ENCODE data around the gene ADRM1. TPM values are rescaled to one million over a fixed set of nuclear protein-coding genes. Genes with fewer than 3 reads are reported as not detected.

The ADRM1 gene
- total RNA-seq, 4 donors from 2014 or later: 97.7 to 164 (median 111) TPM

DNA sequence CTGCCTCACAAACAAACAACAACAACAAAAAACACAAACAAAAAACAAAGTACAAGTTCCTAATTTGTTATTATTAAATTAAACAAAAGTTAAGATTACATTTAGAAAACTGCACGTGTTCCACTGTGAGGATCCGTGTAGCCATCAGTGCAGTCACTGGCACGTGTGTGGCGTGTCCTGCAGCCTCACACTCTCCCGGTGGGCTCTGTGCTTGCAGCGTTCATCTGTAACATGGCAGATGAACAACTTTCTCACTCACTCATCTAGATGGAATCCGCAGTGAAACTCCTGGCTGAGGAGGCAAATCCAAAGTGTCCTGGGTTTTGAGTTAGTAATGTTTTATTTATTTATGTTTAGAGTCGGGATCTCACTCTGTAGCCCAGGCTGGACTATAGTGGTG lies 12.9 kb upstream of the ADRM1 start:
- TF ChIP-seq, protein P1, sequence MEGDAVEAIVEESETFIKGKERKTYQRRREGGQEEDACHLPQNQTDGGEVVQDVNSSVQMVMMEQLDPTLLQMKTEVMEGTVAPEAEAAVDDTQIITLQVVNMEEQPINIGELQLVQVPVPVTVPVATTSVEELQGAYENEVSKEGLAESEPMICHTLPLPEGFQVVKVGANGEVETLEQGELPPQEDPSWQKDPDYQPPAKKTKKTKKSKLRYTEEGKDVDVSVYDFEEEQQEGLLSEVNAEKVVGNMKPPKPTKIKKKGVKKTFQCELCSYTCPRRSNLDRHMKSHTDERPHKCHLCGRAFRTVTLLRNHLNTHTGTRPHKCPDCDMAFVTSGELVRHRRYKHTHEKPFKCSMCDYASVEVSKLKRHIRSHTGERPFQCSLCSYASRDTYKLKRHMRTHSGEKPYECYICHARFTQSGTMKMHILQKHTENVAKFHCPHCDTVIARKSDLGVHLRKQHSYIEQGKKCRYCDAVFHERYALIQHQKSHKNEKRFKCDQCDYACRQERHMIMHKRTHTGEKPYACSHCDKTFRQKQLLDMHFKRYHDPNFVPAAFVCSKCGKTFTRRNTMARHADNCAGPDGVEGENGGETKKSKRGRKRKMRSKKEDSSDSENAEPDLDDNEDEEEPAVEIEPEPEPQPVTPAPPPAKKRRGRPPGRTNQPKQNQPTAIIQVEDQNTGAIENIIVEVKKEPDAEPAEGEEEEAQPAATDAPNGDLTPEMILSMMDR (IDR thresholded peaks at IDR 0.05): no peak
- ATAC-seq (ENCODE audit: low FRiP score): no peak
- DNase-seq (ENCODE audit: low spot score): no peak

DNA sequence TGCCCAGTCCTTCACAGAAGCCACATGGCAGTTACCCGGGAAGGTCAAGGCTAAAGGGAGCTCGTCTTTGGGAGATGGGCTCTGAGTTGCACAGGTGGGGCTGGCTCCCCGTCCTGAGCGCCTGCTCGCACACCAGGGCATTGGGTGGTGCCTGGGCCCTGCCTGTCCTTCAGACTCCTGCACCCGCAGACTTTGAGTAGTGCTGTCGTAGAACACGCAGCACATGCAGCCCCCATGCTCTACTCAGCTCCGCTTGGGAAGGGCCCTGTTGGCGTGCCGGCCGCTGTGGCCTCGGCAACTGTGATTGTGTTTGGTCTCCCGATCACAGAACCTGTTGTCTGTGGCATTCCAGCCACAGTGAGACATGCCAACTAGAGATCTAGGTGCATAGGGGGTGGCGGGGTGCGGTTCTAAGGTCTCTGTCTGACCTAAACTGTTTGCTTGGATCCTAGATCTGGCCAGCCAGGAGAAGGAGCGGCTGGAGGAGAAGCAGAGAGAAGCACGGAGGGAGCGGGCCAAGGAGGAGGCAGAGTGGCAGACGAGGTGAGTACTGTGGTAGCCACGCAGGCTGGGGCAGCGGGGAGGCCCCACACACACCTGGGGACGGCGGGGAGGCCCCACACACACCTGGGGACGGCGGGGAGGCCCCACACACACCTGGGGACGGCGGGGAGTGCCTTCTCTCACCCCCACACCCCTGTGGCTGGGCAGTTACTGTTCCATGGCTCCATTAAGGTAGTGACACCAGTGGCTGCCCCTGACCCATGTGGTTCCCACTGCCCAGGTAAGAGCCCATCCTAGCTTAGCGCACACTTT lies 11.3 kb upstream of the ADRM1 start:
- DNase-seq (ENCODE audit: low spot score) (no peak), ATAC-seq (ENCODE audit: low FRiP score) (peak; percentile 15)
- TF ChIP-seq, protein P1 (IDR thresholded peaks at IDR 0.05): no peak

DNA sequence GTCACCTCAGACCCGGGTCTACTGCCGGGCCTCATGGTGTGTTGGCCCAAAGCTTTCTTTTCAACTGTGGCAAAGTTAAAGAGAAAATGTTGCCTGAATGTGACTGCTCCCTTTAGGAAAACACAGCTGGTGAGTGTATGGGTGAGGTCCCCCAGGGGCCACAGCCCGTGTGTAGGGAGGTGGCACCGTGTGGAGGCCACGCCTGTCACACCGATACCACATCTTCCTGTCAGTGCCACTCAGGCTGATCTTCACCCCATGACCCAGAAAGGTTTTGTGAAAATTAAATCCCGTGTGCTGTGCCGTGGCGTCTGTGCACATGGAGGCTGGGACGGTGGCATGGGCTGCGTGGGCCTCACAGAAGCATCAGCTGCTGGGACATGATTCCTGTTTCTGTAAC lies 10.7 kb upstream of the ADRM1 start:
- DNase-seq (ENCODE audit: low spot score): no peak
- TF ChIP-seq, protein P1 (IDR thresholded peaks at IDR 0.05): no peak
- no peak for ATAC-seq (ENCODE audit: low FRiP score)

DNA sequence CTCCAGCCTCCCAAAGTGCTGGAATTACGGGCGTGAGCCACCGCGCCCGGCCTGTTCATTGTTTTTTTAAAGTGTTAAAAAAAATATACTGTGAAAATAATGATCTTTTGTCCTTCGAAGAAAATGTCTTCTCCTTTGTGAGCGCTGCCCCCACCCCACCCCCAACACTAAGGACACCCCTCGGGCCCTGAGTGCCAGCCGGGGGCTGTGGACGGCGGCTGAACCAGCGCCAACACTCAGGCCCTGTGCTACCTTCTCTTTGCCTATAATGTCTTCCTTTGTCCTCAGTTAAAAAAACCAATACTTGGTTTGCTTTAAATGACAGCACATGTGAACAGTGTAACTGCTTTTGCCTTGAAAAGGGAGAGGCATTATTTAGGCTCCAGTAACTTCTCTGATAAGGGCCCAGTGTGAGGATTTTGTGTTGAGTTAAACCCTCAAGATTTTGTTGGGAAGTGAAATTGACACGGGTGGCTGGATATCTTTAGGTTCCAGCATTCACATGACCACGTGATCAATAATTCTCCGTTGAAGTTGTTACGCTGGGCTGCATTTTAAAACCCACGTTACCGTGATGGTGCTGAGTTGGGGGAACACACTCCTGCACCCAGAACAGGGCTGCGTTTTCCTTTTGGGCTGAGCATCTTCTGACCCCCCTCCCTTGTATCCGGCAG lies 9.5 kb upstream of the ADRM1 start:
- TF ChIP-seq, protein P1 (IDR thresholded peaks at IDR 0.05): no peak
- DNase-seq (ENCODE audit: low spot score): no peak
- no peak for ATAC-seq (ENCODE audit: low FRiP score)

DNA sequence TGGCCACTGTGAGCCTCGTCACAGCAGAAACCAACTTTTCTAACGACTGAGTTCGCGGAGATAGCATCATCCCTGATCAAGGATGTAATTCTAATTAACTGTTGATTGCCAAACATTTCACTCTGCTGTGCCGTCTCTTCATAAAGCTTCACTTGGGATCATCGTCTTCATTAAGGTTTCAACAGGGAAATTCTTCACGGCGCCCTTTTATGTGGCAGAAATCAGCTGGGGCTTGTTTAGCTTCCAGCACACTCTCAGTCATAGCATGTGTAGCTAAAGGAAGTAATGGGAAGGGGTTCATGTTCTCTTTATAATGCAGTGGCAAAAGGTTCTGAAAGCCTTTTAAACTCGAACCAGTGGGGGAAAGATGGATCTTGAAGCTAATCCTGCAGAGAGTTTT lies 8.9 kb upstream of the ADRM1 start:
- TF ChIP-seq, protein P1 (IDR thresholded peaks at IDR 0.05): no peak
- DNase-seq (ENCODE audit: low spot score): no peak
- no peak for ATAC-seq (ENCODE audit: low FRiP score)

DNA sequence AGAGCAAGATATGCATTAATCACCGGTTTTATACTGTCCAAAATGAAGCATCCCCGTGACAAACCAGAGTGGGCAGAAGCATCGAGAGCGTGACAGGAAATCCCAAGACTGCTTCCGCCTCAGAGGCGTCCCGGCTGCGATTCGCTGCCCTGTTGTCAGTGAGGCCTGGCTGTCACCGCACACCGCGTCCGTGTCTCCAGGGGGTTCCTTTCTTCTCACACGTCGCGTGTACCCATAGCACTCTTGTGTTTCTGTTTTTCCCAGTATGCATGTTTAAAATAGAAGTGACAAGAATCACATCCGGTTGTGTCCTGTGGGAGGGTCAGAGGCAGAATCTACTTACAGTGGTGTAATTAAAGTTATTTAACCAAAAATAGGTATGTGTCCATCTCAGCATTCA lies 8.3 kb upstream of the ADRM1 start:
- DNase-seq (ENCODE audit: low spot score): no peak
- ATAC-seq (ENCODE audit: low FRiP score): no peak
- TF ChIP-seq, protein P1 (IDR thresholded peaks at IDR 0.05): no peak
